ENCODE measurements around the gene APOBEC4.
"Not testable (repeated sequence)": the region's sequence is repeated elsewhere in the genome, so short reads cannot be mapped to it uniquely, and the experiment has no call there.

Gene APOBEC4

GRCh38 chr1:183652547-183653461 lies at the start of gene APOBEC4:
Gene APOBEC4, minus strand, starts transcription at chr1:183653316. Its CDS starts 4,535 bp downstream, at chr1:183648781.
- no peak for DNase-seq (ENCODE audit: low read depth)

GRCh38 chr1:183702813-183703198 lies 49.7 kb upstream of the APOBEC4 start:
- DNase-seq (ENCODE audit: low read depth), result no peak

- no peak for DNase-seq (ENCODE audit: low read depth)
These were observed 49.1 kb upstream of the APOBEC4 start for GRCh38 chr1:183702087-183702812.

GRCh38 chr1:183699616-183700160 lies 46.6 kb upstream of the APOBEC4 start:
- DNase-seq (ENCODE audit: low read depth), result no peak

- no peak for DNase-seq (ENCODE audit: low read depth)
These were observed 44.9 kb upstream of the APOBEC4 start for GRCh38 chr1:183697814-183698590.

- DNase-seq (ENCODE audit: low read depth), result no peak
These were observed 43.9 kb upstream of the APOBEC4 start for GRCh38 chr1:183696981-183697380.

- no peak for DNase-seq (ENCODE audit: low read depth)
These were observed 41.6 kb upstream of the APOBEC4 start for GRCh38 chr1:183694755-183695154.

- no peak for DNase-seq (ENCODE audit: low read depth)
These were observed 41.0 kb upstream of the APOBEC4 start for GRCh38 chr1:183694066-183694465.

- DNase-seq (ENCODE audit: low read depth), result no peak
These were observed 40.4 kb upstream of the APOBEC4 start for GRCh38 chr1:183693521-183693920.

GRCh38 chr1:183689762-183690204 lies 36.7 kb upstream of the APOBEC4 start:
- DNase-seq (ENCODE audit: low read depth), result no peak

- no peak for DNase-seq (ENCODE audit: low read depth)
These were observed 35.4 kb upstream of the APOBEC4 start for GRCh38 chr1:183688341-183689060.

GRCh38 chr1:183687546-183688304 lies 34.6 kb upstream of the APOBEC4 start:
- DNase-seq (ENCODE audit: low read depth), result no peak

- no peak for DNase-seq (ENCODE audit: low read depth)
These were observed 33.1 kb upstream of the APOBEC4 start for GRCh38 chr1:183686229-183686628.

- no peak for DNase-seq (ENCODE audit: low read depth)
These were observed 32.1 kb upstream of the APOBEC4 start for GRCh38 chr1:183685112-183685713.

- DNase-seq (ENCODE audit: low read depth), result not testable (repeated sequence)
These were observed 26.2 kb upstream of the APOBEC4 start for GRCh38 chr1:183679363-183679762.

GRCh38 chr1:183678819-183679218 lies 25.7 kb upstream of the APOBEC4 start:
- DNase-seq (ENCODE audit: low read depth), result no peak

- DNase-seq (ENCODE audit: low read depth), result no peak
These were observed 23.6 kb upstream of the APOBEC4 start for GRCh38 chr1:183676586-183677189.

- DNase-seq (ENCODE audit: low read depth), result no peak
These were observed 22.9 kb upstream of the APOBEC4 start for GRCh38 chr1:183675883-183676585.

- DNase-seq (ENCODE audit: low read depth), result no peak
These were observed 22.3 kb upstream of the APOBEC4 start for GRCh38 chr1:183675381-183675780.

Data from activated gamma-delta T cell treated with anti-CD3 and anti-CD28 coated beads, Interleukin-2, amount 50 U/mL, for 16 hours (primary cell).